H1 (cell line): ENCODE data around the gene MAGI3. TPM values are rescaled to one million over a fixed set of nuclear protein-coding genes. Genes with fewer than 3 reads are reported as not detected.

Source experiments
- CTCF ChIA-PET: fragments of 300-600 bp; sonication (Branson Sonifier 250); formaldehyde crosslinking; loops from one replicate; lab custom pipeline; 2021; ENCODE audit not compliant: partially characterized antibody; lab: Charles Lee
- POLR2A ChIA-PET: fragments of 300-600 bp; sonication (Branson Sonifier 250); formaldehyde crosslinking; loops from one replicate; lab custom pipeline; 2021; ENCODE audit warnings: inconsistent platforms; ENCODE audit not compliant: partially characterized antibody; lab: Charles Lee
- DNase-seq, 2 experiments: peaks; one replicate each; pipeline versions ENCODE4 v3.0.0 to v3.0.0-alpha.2; 2010 to 2022; ENCODE audit warnings: low spot score in 2 of 2, low read depth in 1 of 2, mixed read lengths in 1 of 2
- FAIRE-seq: peaks from 2 replicates; lab custom pipeline; 2011; peaks lifted over from hg19 to GRCh38; lab: Jason Lieb, UNC
- H2AFZ ChIP-seq: 2 replicates; pipeline ENCODE4 v1.8.1; 2012; ENCODE audit warnings: low read length, inconsistent platforms
- H2AK5ac ChIP-seq: 2 replicates; pipeline ENCODE4 v1.6.1; 2013; ENCODE audit warnings: low read depth, low read length
- H2BK120ac ChIP-seq: replicated peaks from 2 replicates; pipeline ENCODE3; 2013; ENCODE audit warnings: low read depth, low read length, inconsistent platforms
- H2BK12ac ChIP-seq: 2 replicates; pipeline ENCODE4 v1.6.1; 2013; ENCODE audit warnings: low read depth, low read length
- H2BK15ac ChIP-seq: 2 replicates; pipeline ENCODE4 v1.6.1; 2013; ENCODE audit warnings: low read length
- H2BK20ac ChIP-seq: 2 replicates; pipeline ENCODE4 v1.6.1; 2013; ENCODE audit warnings: low read length
- H2BK5ac ChIP-seq: 2 replicates; pipeline ENCODE4 v1.6.1; 2013; ENCODE audit warnings: low read depth, low read length
- H3K14ac ChIP-seq: 2 replicates; pipeline ENCODE4 v1.6.1; 2013; ENCODE audit warnings: inconsistent platforms; ENCODE audit not compliant: insufficient read length
- H3K18ac ChIP-seq: 2 replicates; pipeline ENCODE4 v1.6.1; 2013; ENCODE audit warnings: low read length; ENCODE audit errors: extremely low read depth
- H3K23ac ChIP-seq: 2 replicates; pipeline ENCODE4 v1.6.1; 2013; ENCODE audit warnings: inconsistent platforms; ENCODE audit not compliant: insufficient read length
- H3K23me2 ChIP-seq: 2 replicates; pipeline ENCODE4 v1.6.1; 2013; ENCODE audit warnings: low read depth, low read length
- H3K27ac ChIP-seq: 2 replicates; pipeline ENCODE4 v1.6.1; 2011; ENCODE audit warnings: low read depth, low read length, inconsistent platforms
- H3K27me3 ChIP-seq, 4 experiments: replicated peaks in 1 of 4; 1 replicate in 1 of 4; 2 replicates in 3 of 4; pipeline versions ENCODE4 v1.6.1 to v1.8.1; 2011 to 2013; ENCODE audit warnings: low read length in 3 of 4, mild to moderate bottlenecking in 3 of 4, inconsistent platforms in 2 of 4, mixed read lengths in 2 of 4, moderate library complexity in 1 of 4; ENCODE audit not compliant: control insufficient read depth in 3 of 4, insufficient read depth in 3 of 4; ENCODE audit errors: extremely low read depth in 1 of 4
- H3K36me3 ChIP-seq, 4 experiments: 2 replicates each; pipeline versions ENCODE4 v1.6.1 to v1.8.1; 2011 to 2013; ENCODE audit warnings: mild to moderate bottlenecking in 4 of 4, low read length in 3 of 4, moderate library complexity in 2 of 4, control low read depth in 1 of 4, inconsistent platforms in 1 of 4; ENCODE audit not compliant: insufficient read depth in 4 of 4, control insufficient read depth in 2 of 4
- H3K4ac ChIP-seq: replicated peaks from 2 replicates; pipeline ENCODE3; 2013; ENCODE audit warnings: low read length, low read depth, mixed read lengths, inconsistent platforms; ENCODE audit not compliant: insufficient read length
- H3K4me1 ChIP-seq, 4 experiments: replicated peaks in 1 of 4; 1 replicate in 1 of 4; 2 replicates in 3 of 4; pipeline versions ENCODE4 v1.6.1 to v1.8.1; 2011 to 2013; ENCODE audit warnings: low read length in 3 of 4, inconsistent platforms in 2 of 4, mixed read lengths in 1 of 4; ENCODE audit not compliant: insufficient read depth in 4 of 4, control insufficient read depth in 3 of 4
- H3K4me2 ChIP-seq, 2 experiments: 2 replicates each; pipeline versions ENCODE4 v1.6.1 to v1.8.1; 2011 to 2013; ENCODE audit warnings: low read depth in 2 of 2, low read length in 2 of 2, control low read depth in 1 of 2, inconsistent platforms in 1 of 2, mild to moderate bottlenecking in 1 of 2; ENCODE audit not compliant: insufficient read depth in 1 of 2
- H3K4me3 ChIP-seq, 4 experiments: fragments of 200-600, 300-600 bp in 1 of 4; sonication (generic), shearing (Covaris generic), sonication (Bioruptor Twin) in 1 of 4; 2 replicates each; pipeline versions ENCODE4 v1.5.1 to v1.8.1; 2011 to 2016; ENCODE audit warnings: low read length in 4 of 4, low read depth in 3 of 4, control low read depth in 2 of 4, inconsistent platforms in 2 of 4, mild to moderate bottlenecking in 2 of 4, mixed read lengths in 1 of 4, moderate library complexity in 1 of 4; ENCODE audit not compliant: insufficient read depth in 2 of 4; ENCODE audit errors: extremely low read depth in 1 of 4
- H3K56ac ChIP-seq: replicated peaks from 2 replicates; pipeline ENCODE3; 2013; ENCODE audit warnings: low read depth, mild to moderate bottlenecking, mixed read lengths, low read length, inconsistent platforms; ENCODE audit not compliant: insufficient read length
- H3K79me1 ChIP-seq: 2 replicates; pipeline ENCODE4 v1.6.1; 2013; ENCODE audit warnings: low read depth, low read length, control low read depth
- H3K79me2 ChIP-seq, 2 experiments: 2 replicates each; pipeline versions ENCODE4 v1.6.1 to v1.8.1; 2012 to 2013; ENCODE audit warnings: low read length in 2 of 2, mild to moderate bottlenecking in 2 of 2, inconsistent platforms in 1 of 2; ENCODE audit not compliant: insufficient read depth in 2 of 2, control insufficient read depth in 1 of 2
- H3K9ac ChIP-seq, 4 experiments: replicated peaks in 1 of 4; 1 replicate in 1 of 4; 2 replicates in 3 of 4; pipeline versions ENCODE4 v1.6.1 to v1.8.1; 2011 to 2013; ENCODE audit warnings: low read depth in 3 of 4, low read length in 3 of 4, control low read depth in 2 of 4, mild to moderate bottlenecking in 2 of 4, moderate library complexity in 2 of 4, inconsistent platforms in 1 of 4; ENCODE audit errors: extremely low read depth in 1 of 4
- H3K9me3 ChIP-seq, 2 experiments: 2 replicates each; pipeline versions ENCODE4 v1.6.1 to v1.8.1; 2012 to 2013; ENCODE audit warnings: mild to moderate bottlenecking in 2 of 2, moderate library complexity in 2 of 2, control low read depth in 1 of 2, inconsistent platforms in 1 of 2, low read depth in 1 of 2, low read length in 1 of 2, mixed read lengths in 1 of 2; ENCODE audit not compliant: insufficient read depth in 2 of 2
- H4K20me1 ChIP-seq, 2 experiments: replicated peaks in 1 of 2; 2 replicates each; pipeline versions ENCODE3 to v1.8.1; 2011 to 2013; ENCODE audit warnings: inconsistent platforms in 2 of 2, low read length in 2 of 2, mild to moderate bottlenecking in 1 of 2; ENCODE audit not compliant: insufficient read depth in 2 of 2, control insufficient read depth in 1 of 2
- H4K5ac ChIP-seq: 2 replicates; pipeline ENCODE4 v1.6.1; 2013; ENCODE audit warnings: low read length, low read depth, mixed read lengths, inconsistent platforms; ENCODE audit not compliant: insufficient read length
- H4K8ac ChIP-seq: 2 replicates; pipeline ENCODE4 v1.8.0; 2013; ENCODE audit warnings: mild to moderate bottlenecking, moderate library complexity, low read length, inconsistent platforms; ENCODE audit not compliant: insufficient read depth; ENCODE audit errors: extremely low read depth
- H4K91ac ChIP-seq: replicated peaks from 2 replicates; pipeline ENCODE3; 2013; ENCODE audit warnings: low read length, mixed read lengths, inconsistent platforms; ENCODE audit not compliant: insufficient read length
- ASH2L ChIP-seq: fragments of 200-600, 300-600 bp; sonication (generic); IDR thresholded peaks from one replicate; pipeline ENCODE4 v1.7.1; 2017; ENCODE audit warnings: low read length
- BRCA1 ChIP-seq: IDR thresholded peaks from 2 replicates; pipeline ENCODE4 v1.6.1; 2012; ENCODE audit warnings: low read depth, low read length, improper control_type of control experiment
- CHD1 ChIP-seq: IDR thresholded peaks from 2 replicates; pipeline ENCODE4 v1.6.1; 2012; ENCODE audit warnings: low read depth, low read length, improper control_type of control experiment
- EGR1 ChIP-seq: IDR thresholded peaks from 2 replicates; pipeline ENCODE4 v1.6.1; 2011; ENCODE audit warnings: low read depth, low read length, borderline replicate concordance
- HDAC2 ChIP-seq, 2 experiments: fragments of 300-600 bp in 1 of 2; sonication (generic) in 1 of 2; IDR thresholded peaks; 2 replicates each; pipeline ENCODE4 v1.6.1; 2011 to 2012; ENCODE audit warnings: low read depth in 2 of 2, low read length in 2 of 2, mild to moderate bottlenecking in 2 of 2, moderate library complexity in 2 of 2, borderline replicate concordance in 1 of 2, inconsistent platforms in 1 of 2
- JUND ChIP-seq: IDR thresholded peaks from 2 replicates; pipeline ENCODE4 v1.6.1; 2011; ENCODE audit warnings: mild to moderate bottlenecking, improper control_type of control experiment, low read length
- KDM5A ChIP-seq: fragments of 200-600 bp; IDR thresholded peaks from 2 replicates; pipeline ENCODE4 v1.7.1; 2012; ENCODE audit warnings: mild to moderate bottlenecking, low read length, inconsistent platforms, mixed read lengths
- POU5F1 ChIP-seq: IDR thresholded peaks from 2 replicates; pipeline ENCODE4 v1.6.1; 2011; ENCODE audit warnings: low read depth, mild to moderate bottlenecking, low read length, moderate library complexity
- RFX5 ChIP-seq: IDR thresholded peaks from 2 replicates; pipeline ENCODE4 v1.6.1; 2011; ENCODE audit warnings: low read depth, low read length, improper control_type of control experiment, borderline replicate concordance
- RXRA ChIP-seq: IDR thresholded peaks from 2 replicates; pipeline ENCODE4 v1.6.1; 2011; ENCODE audit warnings: low read depth, mild to moderate bottlenecking, low read length, moderate library complexity; ENCODE audit not compliant: insufficient read depth
- SIN3A ChIP-seq, 2 experiments: IDR thresholded peaks in 1 of 2; conservative IDR thresholded peaks in 1 of 2; 2 replicates each; pipeline ENCODE4 v1.6.1; 2011 to 2012; ENCODE audit warnings: low read length in 2 of 2, improper control_type of control experiment in 1 of 2, low read depth in 1 of 2, mild to moderate bottlenecking in 1 of 2
- SP1 ChIP-seq: IDR thresholded peaks from 2 replicates; pipeline ENCODE4 v1.6.1; 2011; ENCODE audit warnings: low read depth, low read length
- SRF ChIP-seq: IDR thresholded peaks from 2 replicates; pipeline ENCODE4 v1.6.1; 2011; ENCODE audit warnings: mild to moderate bottlenecking, low read depth, low read length, moderate library complexity
- TEAD4 ChIP-seq: IDR thresholded peaks from 2 replicates; pipeline ENCODE4 v1.6.1; 2012; ENCODE audit warnings: low read depth, low read length, inconsistent platforms, mixed read lengths
- WGBS, 2 experiments: shearing (Covaris generic) in 1 of 2; methylation state at CpG; one replicate each; pipeline versions ENCODE4 v1.1.6 to v1.1.7; 2013 to 2015; ENCODE audit warnings: low lambda C conversion rate in 2 of 2, mixed read lengths in 2 of 2, inconsistent platforms in 1 of 2, low coverage in 1 of 2, missing lambda C conversion rate in 1 of 2; ENCODE audit not compliant: insufficient replicate concordance in 2 of 2, insufficient coverage in 1 of 2, insufficient read length in 1 of 2; ENCODE audit errors: extremely low coverage in 1 of 2, missing lambda C conversion rate in 1 of 2; 5-methylcytosine and 5-hydroxymethylcytosine counted together
- polyA plus RNA-seq, 7 experiments: library from polyadenylated mRNA; depleted of rRNA in 3 of 7; stranded (reverse) in 5 of 7; unstranded in 2 of 7; fragments of >200 nt in 5 of 7; fragments of 200-250 nt in 2 of 7; gene quantifications; 1 replicate in 5 of 7; 2 replicates in 1 of 7; 4 replicates in 1 of 7; pipeline versions ENCODE4 v1.2.1 to v1.2.3, GENCODE V29; 2011 to 2013; ENCODE audit warnings: missing spikeins in 2 of 7, mixed read lengths in 2 of 7
- total RNA-seq: library from RNA; stranded (reverse); fragmentation: NEBNext Ultra II Directional; extraction: Animal tissue kit (Norgen Biotek cat#: 25700); gene quantifications from 2 replicates; pipeline ENCODE4 v1.2.1, GENCODE V29; 2021

Gene MAGI3
- total and polyA plus RNA-seq, 2 of the 8 experiments (the other 6 are each of a cell fraction or from before 2014, with no cell fraction given) = 2.3 to 7.8 TPM

- H2AFZ ChIP-seq = no peak overlapping the region
- H4K8ac ChIP-seq = no peak overlapping the region
- H3K27me3 ChIP-seq = no peaks in the 10 kb centered on the region
- 0 out of 2 replicates have a peak, but pooled peaks cover 2% of the 10 kb centered on the region for H3K79me1 ChIP-seq
- CTCF ChIA-PET = interaction anchor here (0.6 to 0.9 kb wide), 2 partner anchors 54 to 237 kb away, joined by 3 read pairs; no protein-coding TSS in a partner anchor
- H3K14ac ChIP-seq = no peak overlapping the region
- no peak overlapping the region for H3K9ac ChIP-seq
- H2BK20ac ChIP-seq = no peak overlapping the region
- no peak overlapping the region for H3K23ac ChIP-seq
- H3K27ac ChIP-seq = no peak overlapping the region
- peaks cover 0 to 6% (median 0%) of the 10 kb centered on the region in 4 experiments; a peak in 1 of 7 replicates for H3K4me1 ChIP-seq
- H4K91ac ChIP-seq = no peak overlapping the region
- no peak overlapping the region for H3K18ac ChIP-seq
- H3K4ac ChIP-seq = no peak overlapping the region
- no peak overlapping the region for H3K4me2 ChIP-seq
- H2BK12ac ChIP-seq = no peak overlapping the region
- peaks cover 0 to 31% of the 10 kb centered on the region in 2 experiments; a peak in 2 of 4 replicates for H3K79me2 ChIP-seq
- FAIRE-seq (no peak), DNase-seq (no peak)
- POLR2A ChIA-PET = no interaction called here
- no peak overlapping the region for H3K4me3 ChIP-seq
- H3K23me2 ChIP-seq = no peaks in the 10 kb centered on the region
- no peak overlapping the region for H2BK5ac ChIP-seq
- WGBS, 2 experiments = 88% methylated on average over 5 of the region's 5 CpGs; no CpG with 5 or more reads in 1 of the 2 experiments
- H2AK5ac ChIP-seq = no peak overlapping the region
- no peaks in the 10 kb centered on the region for H3K9me3 ChIP-seq
- H2BK120ac ChIP-seq = no peak overlapping the region
- no peak overlapping the region for H2BK15ac ChIP-seq
- no peaks in the 10 kb centered on the region for H4K20me1 ChIP-seq
- TF ChIP-seq POU5F1 (no peak), KDM5A (no peak), SIN3A (conservative IDR thresholded peaks at IDR 0.05 in 1 of 2, IDR thresholded peaks at IDR 0.05 in 1 of 2; ENCODE audit: low read depth in 1 of 2, low read length in 2 of 2) (no peak), SRF (no peak), BRCA1 (no peak), SP1 (no peak), RXRA (no peak), HDAC2 (IDR thresholded peaks at IDR 0.05; ENCODE audit: borderline replicate concordance in 1 of 2, low read depth in 2 of 2, low read length in 2 of 2) (no peak), EGR1 (no peak), CHD1 (no peak), TEAD4 (no peak), JUND (no peak), ASH2L (no peak), RFX5 (no peak)
- H4K5ac ChIP-seq = no peak overlapping the region
- no peak overlapping the region for H3K56ac ChIP-seq
- no peaks in the 10 kb centered on the region for H3K36me3 ChIP-seq
Measured at GRCh38 chr1:113399062-113399583, 8.8 kb downstream of the MAGI3 start.
